ENCODE results near the gene SPCS3. TPM values are rescaled to one million over a fixed set of nuclear protein-coding genes. Genes with fewer than 3 reads are reported as not detected.

SPCS3 gene
- total and polyA plus RNA-seq, 2 of the 13 experiments (the other 11 are each of a cell fraction or from before 2014, with no cell fraction given), result 26.3 to 57.0 TPM

DNA sequence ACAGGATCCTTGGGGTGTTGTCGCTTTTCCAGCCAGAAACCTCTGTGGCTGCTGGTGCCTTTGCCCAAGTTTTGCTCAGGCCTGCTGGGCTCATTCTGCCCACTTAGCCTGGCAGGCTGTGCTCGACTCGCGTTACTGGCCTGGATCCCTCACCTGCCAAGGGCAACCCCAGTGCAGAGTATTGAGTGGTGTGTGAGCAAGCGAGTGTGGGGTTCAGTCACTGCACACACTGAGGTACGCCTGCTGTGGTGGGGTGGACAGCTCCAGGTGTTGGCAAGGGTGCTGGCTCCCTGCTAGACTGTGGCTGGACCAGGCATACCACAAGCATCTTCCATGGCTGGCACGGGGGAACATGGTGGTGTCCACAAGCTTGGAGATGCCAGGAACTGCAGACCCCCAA lies 22.6 kb downstream of the SPCS3 start:
- no peak for FAIRE-seq
- H3K79me2 ChIP-seq (ENCODE audit: insufficient read depth, low read length), result no peaks in the 10 kb centered on the region
- no peaks in the 10 kb centered on the region for H3K4me1 ChIP-seq (ENCODE audit: insufficient read depth, low read length)
- no peaks in the 10 kb centered on the region for H3K27me3 ChIP-seq (ENCODE audit: control insufficient read depth in 1 of 2, insufficient read depth in 2 of 2, low read length in 2 of 2)
- H3K36me3 ChIP-seq (replicated peaks in 1 of 2; ENCODE audit: control insufficient read depth in 1 of 2, insufficient read depth in 2 of 2, low read length in 2 of 2), result no peaks in the 10 kb centered on the region
- H3K9me3 ChIP-seq (ENCODE audit: low read length), result peaks cover 21% of the 10 kb centered on the region
- in situ Hi-C loops (cut with HindIII; ENCODE audit: extremely low pct_ligation_motif_present, low pct_unique_long_range_greater_than_20kb), result loop anchor here (25.0 kb wide), 3 partner anchors 205 to 405 kb away; no protein-coding TSS in a partner anchor
- H3K27ac ChIP-seq (ENCODE audit: extremely low read length, insufficient read depth, low read length), result no peak overlapping the region
- intact Hi-C loops (cut with micrococcal nuclease; ENCODE audit: unreplicated experiment), result loop anchor here (10.0 kb wide), 1 partner anchor 1578 kb away; no protein-coding TSS in a partner anchor
- WGBS (ENCODE audit: low lambda C conversion rate), result 44% methylated on average over 3 of the region's 7 CpGs
- CTCF ChIA-PET (ENCODE audit: low intra/inter-chr PET ratio, low total read pairs), result no interaction called here
- no peak for DNase-seq (ENCODE audit: low spot score)
- H3K4me3 ChIP-seq (replicated peaks in 1 of 3; ENCODE audit: insufficient read depth in 1 of 3, low read depth in 2 of 3, low read length in 3 of 3), result no peak overlapping the region
- H4K20me1 ChIP-seq (ENCODE audit: insufficient read depth, low read length), result no peaks in the 10 kb centered on the region
- TF ChIP-seq, protein P1, sequence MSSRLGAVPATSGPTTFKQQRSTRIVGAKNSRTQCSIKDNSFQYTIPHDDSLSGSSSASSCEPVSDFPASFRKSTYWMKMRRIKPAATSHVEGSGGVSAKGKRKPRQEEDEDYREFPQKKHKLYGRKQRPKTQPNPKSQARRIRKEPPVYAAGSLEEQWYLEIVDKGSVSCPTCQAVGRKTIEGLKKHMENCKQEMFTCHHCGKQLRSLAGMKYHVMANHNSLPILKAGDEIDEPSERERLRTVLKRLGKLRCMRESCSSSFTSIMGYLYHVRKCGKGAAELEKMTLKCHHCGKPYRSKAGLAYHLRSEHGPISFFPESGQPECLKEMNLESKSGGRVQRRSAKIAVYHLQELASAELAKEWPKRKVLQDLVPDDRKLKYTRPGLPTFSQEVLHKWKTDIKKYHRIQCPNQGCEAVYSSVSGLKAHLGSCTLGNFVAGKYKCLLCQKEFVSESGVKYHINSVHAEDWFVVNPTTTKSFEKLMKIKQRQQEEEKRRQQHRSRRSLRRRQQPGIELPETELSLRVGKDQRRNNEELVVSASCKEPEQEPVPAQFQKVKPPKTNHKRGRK (CRISPR knock-in tag; IDR thresholded peaks at IDR 0.05), result no peak
- TF ChIP-seq TEF (CRISPR knock-in tag; IDR thresholded peaks at IDR 0.05) (no peak), ATF4 (CRISPR knock-in tag; IDR thresholded peaks at IDR 0.05) (no peak), YEATS4 (CRISPR knock-in tag; IDR thresholded peaks at IDR 0.05; ENCODE audit: borderline replicate concordance) (no peak), SIX4 (CRISPR knock-in tag; IDR thresholded peaks at IDR 0.05) (no peak), MIER3 (CRISPR knock-in tag; IDR thresholded peaks at IDR 0.05; ENCODE audit: borderline replicate concordance) (no peak), CENPBD1 (CRISPR knock-in tag; IDR thresholded peaks at IDR 0.05; ENCODE audit: borderline replicate concordance, low read depth) (no peak), CHD4 (IDR thresholded peaks at IDR 0.05; ENCODE audit: borderline replicate concordance, low read length) (no peak), ISX (CRISPR knock-in tag; conservative IDR thresholded peaks at IDR 0.05) (no peak), ZNF3 (CRISPR knock-in tag; IDR thresholded peaks at IDR 0.05) (no peak), ZSCAN30 (CRISPR knock-in tag; IDR thresholded peaks at IDR 0.05) (no peak), ZNF367 (CRISPR knock-in tag; IDR thresholded peaks at IDR 0.05; ENCODE audit: borderline replicate concordance) (no peak), ZNF20 (CRISPR knock-in tag; IDR thresholded peaks at IDR 0.05) (no peak), THAP11 (CRISPR knock-in tag; IDR thresholded peaks at IDR 0.05) (no peak), IKZF1 (IDR thresholded peaks at IDR 0.05) (no peak)
- no peak for ATAC-seq
- no TSS peak for BruUV-seq (replicated peaks)
- no peak overlapping the region for H2AFZ ChIP-seq (ENCODE audit: low read length)
- no peak overlapping the region for H3K9ac ChIP-seq (ENCODE audit: insufficient read depth, low read depth, low read length)
- no peak overlapping the region for H3K4me2 ChIP-seq (ENCODE audit: low read depth, low read length)
- POLR2A ChIA-PET, result no interaction called here

All from HepG2 (cell line).